ENCODE data around the gene HLTF.

The HLTF gene

GRCh38 chr3:149085828-149086231 lies 503 bp downstream of the HLTF start:
- DNase-seq (ENCODE audit: low spot score): peak; percentile 30

- DNase-seq (ENCODE audit: low spot score): no peak
Measured at GRCh38 chr3:149081772-149082171, 4.6 kb downstream of the HLTF start.

GRCh38 chr3:149080699-149081091 lies 5.6 kb downstream of the HLTF start:
- DNase-seq (ENCODE audit: low spot score): no peak

- no peak for DNase-seq (ENCODE audit: low spot score)
Measured at GRCh38 chr3:149080011-149080698, 6.2 kb downstream of the HLTF start.

- DNase-seq (ENCODE audit: low spot score): no peak
Measured at GRCh38 chr3:149077628-149078027, 8.7 kb downstream of the HLTF start.

GRCh38 chr3:149067883-149068282 lies 18.4 kb downstream of the HLTF start:
- no peak for DNase-seq (ENCODE audit: low spot score)

GRCh38 chr3:149061776-149062175 lies 24.6 kb downstream of the HLTF start:
- no peak for DNase-seq (ENCODE audit: low spot score)

GRCh38 chr3:149058602-149059001 lies 27.7 kb downstream of the HLTF start:
- no peak for DNase-seq (ENCODE audit: low spot score)

- no peak for DNase-seq (ENCODE audit: low spot score)
Measured at GRCh38 chr3:149058198-149058597, 28.1 kb downstream of the HLTF start.

- DNase-seq (ENCODE audit: low spot score): no peak
Measured at GRCh38 chr3:149055575-149055974, 30.8 kb downstream of the HLTF start.

- DNase-seq (ENCODE audit: low spot score): no peak
Measured at GRCh38 chr3:149044339-149045083, 41.8 kb downstream of the HLTF start.

GRCh38 chr3:149042789-149043386 lies 43.4 kb downstream of the HLTF start:
- no peak for DNase-seq (ENCODE audit: low spot score)

- no peak for DNase-seq (ENCODE audit: low spot score)
Measured at GRCh38 chr3:149038322-149038721, 48.0 kb downstream of the HLTF start.

- no peak for DNase-seq (ENCODE audit: low spot score)
Measured at GRCh38 chr3:149037684-149038083, 48.6 kb downstream of the HLTF start.

- DNase-seq (ENCODE audit: low spot score): no peak
Measured at GRCh38 chr3:149031096-149031495, 55.2 kb downstream of the HLTF start.

GRCh38 chr3:149026718-149027117 lies 59.6 kb downstream of the HLTF start:
- DNase-seq (ENCODE audit: low spot score): no peak

GRCh38 chr3:149023951-149024350 lies 62.4 kb downstream of the HLTF start:
- DNase-seq (ENCODE audit: low spot score): no peak

GRCh38 chr3:149021830-149022229 lies 64.5 kb downstream of the HLTF start:
- DNase-seq (ENCODE audit: low spot score): no peak

- no peak for DNase-seq (ENCODE audit: low spot score)
Measured at GRCh38 chr3:149020839-149021252, 65.5 kb downstream of the HLTF start.

GRCh38 chr3:149020196-149020838 lies 66.0 kb downstream of the HLTF start:
- no peak for DNase-seq (ENCODE audit: low spot score)

GRCh38 chr3:149019580-149019979 lies 66.8 kb downstream of the HLTF start:
- no peak for DNase-seq (ENCODE audit: low spot score)

- DNase-seq (ENCODE audit: low spot score): no peak
Measured at GRCh38 chr3:149018247-149018646, 68.1 kb downstream of the HLTF start.

Data from CD4-positive, alpha-beta T cell treated with Interleukin-2 at 100 ng/mL for 4 hours (primary cell).